ENCODE results near the gene TMEM132C.

TMEM132C gene

GRCh38 chr12:128727461-128727860 is 460.5 kb downstream of the TMEM132C start:
- H3K27ac ChIP-seq, result no peak overlapping the region
- TF ChIP-seq CTCF (conservative IDR thresholded peaks at IDR 0.05) (no peak), ZFX (IDR thresholded peaks at IDR 0.05) (no peak)

- TF ChIP-seq ZFX (IDR thresholded peaks at IDR 0.05) (no peak), CTCF (conservative IDR thresholded peaks at IDR 0.05) (no peak)
- H3K27ac ChIP-seq, result no peak overlapping the region
These were observed 461.0 kb downstream of the TMEM132C start for GRCh38 chr12:128727999-128728398.

- TF ChIP-seq ZFX (IDR thresholded peaks at IDR 0.05) (no peak), CTCF (conservative IDR thresholded peaks at IDR 0.05) (no peak)
- no peak overlapping the region for H3K27ac ChIP-seq
These were observed 462.7 kb downstream of the TMEM132C start for GRCh38 chr12:128729628-128730121.

GRCh38 chr12:128734371-128734770 is 467.4 kb downstream of the TMEM132C start:
- H3K27ac ChIP-seq, result no peak overlapping the region
- TF ChIP-seq ZFX (IDR thresholded peaks at IDR 0.05) (no peak), CTCF (conservative IDR thresholded peaks at IDR 0.05) (no peak)

GRCh38 chr12:128737292-128737966 is 470.5 kb downstream of the TMEM132C start:
- H3K27ac ChIP-seq, result no peak overlapping the region
- no peak for TF ChIP-seq CTCF (conservative IDR thresholded peaks at IDR 0.05)
- TF ChIP-seq ZFX (IDR thresholded peaks at IDR 0.05), result no peak

GRCh38 chr12:128743916-128744315 is 476.9 kb downstream of the TMEM132C start:
- no peak overlapping the region for H3K27ac ChIP-seq
- TF ChIP-seq CTCF (conservative IDR thresholded peaks at IDR 0.05) (no peak), ZFX (IDR thresholded peaks at IDR 0.05) (no peak)

- H3K27ac ChIP-seq, result no peak overlapping the region
- TF ChIP-seq ZFX (IDR thresholded peaks at IDR 0.05) (no peak), CTCF (conservative IDR thresholded peaks at IDR 0.05) (no peak)
These were observed 479.1 kb downstream of the TMEM132C start for GRCh38 chr12:128745772-128746689.

Measured in C4-2B (cell line).